NCI-H748 (cell line): ENCODE measurements around the gene GSG1L.
"Not testable (repeated sequence)": the region's sequence is repeated elsewhere in the genome, so short reads cannot be mapped to it uniquely, and the experiment has no call there.

Experiments used
- DNase-seq: peaks from one replicate; lab custom pipeline; 2025; ENCODE audit not compliant: unreplicated experiment; lab: John Stamatoyannopoulos, UW

Gene GSG1L

GRCh38 chr16:27952811-27953210, 110.7 kb downstream of the GSG1L start:
- no peak for DNase-seq

GRCh38 chr16:27951489-27952120, 111.9 kb downstream of the GSG1L start:
- DNase-seq, result no peak

- DNase-seq, result no peak
These were observed 113.2 kb downstream of the GSG1L start for GRCh38 chr16:27950206-27950887.

- DNase-seq, result no peak
These were observed 115.8 kb downstream of the GSG1L start for GRCh38 chr16:27947696-27948095.

GRCh38 chr16:27945233-27945973, 118.1 kb downstream of the GSG1L start:
- DNase-seq, result no peak

- no peak for DNase-seq
These were observed 119.7 kb downstream of the GSG1L start for GRCh38 chr16:27943766-27944165.

- not testable (repeated sequence) for DNase-seq
These were observed 121.4 kb downstream of the GSG1L start for GRCh38 chr16:27942071-27942470.

- no peak for DNase-seq
These were observed 128.4 kb downstream of the GSG1L start for GRCh38 chr16:27935076-27935475.

GRCh38 chr16:27932542-27933135, 130.9 kb downstream of the GSG1L start:
- DNase-seq, result no peak

GRCh38 chr16:27929818-27930217, 133.7 kb downstream of the GSG1L start:
- no peak for DNase-seq

GRCh38 chr16:27928542-27928941, 135.0 kb downstream of the GSG1L start:
- DNase-seq, result no peak

GRCh38 chr16:27927266-27927901, 136.1 kb downstream of the GSG1L start:
- DNase-seq, result no peak

GRCh38 chr16:27925612-27926011, 137.9 kb downstream of the GSG1L start:
- DNase-seq, result no peak

GRCh38 chr16:27924411-27925118, 138.9 kb downstream of the GSG1L start:
- no peak for DNase-seq

- no peak for DNase-seq
These were observed 139.8 kb downstream of the GSG1L start for GRCh38 chr16:27923751-27924150.

GRCh38 chr16:27922433-27922832, 141.1 kb downstream of the GSG1L start:
- no peak for DNase-seq

- DNase-seq, result no peak
These were observed 142.4 kb downstream of the GSG1L start for GRCh38 chr16:27921134-27921533.

- peak; percentile 66 for DNase-seq
These were observed 143.1 kb downstream of the GSG1L start for GRCh38 chr16:27920391-27920891.

- DNase-seq, result no peak
These were observed 144.8 kb downstream of the GSG1L start for GRCh38 chr16:27918755-27919154.

- DNase-seq, result no peak
These were observed 145.6 kb downstream of the GSG1L start for GRCh38 chr16:27917949-27918348.
